ENCODE results near the gene F13A1.

GRCh38 chr6:6121943-6122342 lies 198.5 kb downstream of the F13A1 start:
- TF ChIP-seq CTCF (IDR thresholded peaks at IDR 0.05) (no peak), POLR2A (IDR thresholded peaks at IDR 0.05) (no peak)

Data from testis (tissue), 2 donors.